GM18873 (cell line): ENCODE data around the gene NOP53.
"Not testable (repeated sequence)": the region's sequence is repeated elsewhere in the genome, so short reads cannot be mapped to it uniquely, and the experiment has no call there.

Source experiments
- ATAC-seq: cut with Tn5 transposase; IDR thresholded peaks from one replicate; pipeline ENCODE4 v1.9.1; 2021; ENCODE audit warnings: mild to moderate bottlenecking, moderate library complexity, moderate number of reproducible peaks; ENCODE audit not compliant: unreplicated experiment, low FRiP score

The NOP53 gene

DNA sequence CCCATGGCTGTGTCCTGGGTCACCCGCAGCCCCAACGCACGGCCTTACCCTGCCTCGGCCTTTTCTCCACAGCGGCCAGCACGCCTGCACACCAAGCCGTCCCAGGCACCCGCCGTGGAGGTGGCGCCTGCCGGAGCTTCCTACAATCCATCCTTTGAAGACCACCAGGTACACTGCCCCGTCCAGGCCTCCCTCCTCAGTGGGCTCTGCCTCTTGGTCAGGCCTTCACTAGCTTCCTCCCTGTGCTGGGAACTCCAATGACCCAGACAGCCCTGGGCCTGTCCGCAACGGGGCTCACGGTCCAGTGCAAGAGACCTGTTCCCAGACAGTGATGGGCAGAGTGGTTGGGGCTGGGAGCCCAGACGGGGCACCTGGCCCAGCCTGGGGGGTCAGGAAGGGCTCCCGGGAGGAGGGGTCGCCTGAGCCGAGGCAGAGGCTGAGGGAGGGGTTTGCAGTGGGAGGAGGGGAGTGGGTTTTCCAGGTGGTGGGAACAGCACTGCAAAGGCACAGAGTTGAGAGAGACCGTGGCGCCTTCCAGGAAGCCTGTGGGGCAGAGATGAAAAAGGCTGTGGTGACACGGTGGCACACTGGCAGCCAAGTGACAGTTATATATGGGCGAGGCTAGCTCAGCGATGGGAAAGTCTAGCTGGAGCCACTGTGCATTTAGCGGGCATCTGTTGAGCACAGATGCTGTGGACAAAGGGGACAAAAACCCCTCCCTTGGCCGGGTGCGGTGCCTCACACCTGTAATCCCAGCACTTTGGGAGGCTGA, 7.3 kb downstream of the NOP53 start:
- no peak for ATAC-seq

- no peak for ATAC-seq
Observed at GRCh38 chr19:47754206-47755064, 9.1 kb downstream of the NOP53 start.

GRCh38 chr19:47755065-47755761, 9.9 kb downstream of the NOP53 start:
- ATAC-seq = no peak

- no peak for ATAC-seq
Observed at GRCh38 chr19:47755762-47756626, 10.6 kb downstream of the NOP53 start.

- ATAC-seq = no peak
Observed at GRCh38 chr19:47756627-47756929, 11.2 kb downstream of the NOP53 start.

DNA sequence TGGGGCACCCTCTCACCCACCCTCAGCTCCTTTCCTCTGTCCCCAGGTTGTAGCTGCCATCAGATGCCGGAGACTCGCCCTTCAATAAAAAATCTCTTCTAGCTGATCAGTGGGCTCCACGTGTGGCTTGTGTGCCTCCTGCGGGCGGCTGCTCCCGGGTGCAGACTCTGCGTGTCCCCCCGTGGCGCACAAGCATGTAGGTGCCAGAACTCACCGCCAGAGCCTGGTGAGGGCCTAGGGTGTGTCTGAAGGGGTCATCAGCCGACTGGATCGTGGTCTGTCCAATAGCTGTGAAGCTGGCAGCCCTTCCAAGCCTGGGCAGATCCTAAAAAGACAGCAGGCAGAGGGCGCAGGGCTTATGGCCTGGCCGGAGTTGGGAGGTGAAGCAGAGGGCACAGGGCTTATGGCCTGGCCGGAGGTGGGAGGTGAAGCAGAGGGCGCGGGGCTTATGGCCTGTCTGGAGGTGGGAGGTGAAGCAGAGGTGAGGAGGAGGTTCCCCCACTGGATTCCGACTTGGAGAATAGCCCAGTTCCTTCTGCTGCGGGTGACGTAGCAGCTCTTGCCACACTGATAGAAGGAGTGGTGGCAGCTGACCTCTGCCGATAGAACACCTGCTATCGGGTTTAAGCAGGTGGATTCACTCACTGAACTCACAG, 11.7 kb downstream of the NOP53 start:
- no peak for ATAC-seq

GRCh38 chr19:47757617-47758442, 12.5 kb downstream of the NOP53 start:
- ATAC-seq = no peak

DNA sequence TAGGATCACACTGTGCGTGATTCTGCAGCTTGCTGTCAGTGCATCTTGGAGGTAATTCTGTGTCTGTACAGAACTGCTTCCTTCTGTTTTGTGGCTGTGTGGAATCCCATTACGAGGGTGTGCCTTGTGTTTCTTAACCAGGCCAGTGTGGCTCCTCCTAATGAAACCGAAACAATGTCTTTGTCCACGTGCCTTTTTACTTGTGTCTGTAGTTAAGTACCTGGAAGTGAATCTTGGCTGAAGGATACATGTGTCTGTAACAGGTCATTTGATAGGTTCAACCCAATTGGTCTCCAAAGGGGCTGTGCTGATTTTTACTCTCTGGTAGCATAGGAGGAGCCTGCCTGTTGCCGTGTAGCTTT, 13.1 kb downstream of the NOP53 start:
- no peak for ATAC-seq

DNA sequence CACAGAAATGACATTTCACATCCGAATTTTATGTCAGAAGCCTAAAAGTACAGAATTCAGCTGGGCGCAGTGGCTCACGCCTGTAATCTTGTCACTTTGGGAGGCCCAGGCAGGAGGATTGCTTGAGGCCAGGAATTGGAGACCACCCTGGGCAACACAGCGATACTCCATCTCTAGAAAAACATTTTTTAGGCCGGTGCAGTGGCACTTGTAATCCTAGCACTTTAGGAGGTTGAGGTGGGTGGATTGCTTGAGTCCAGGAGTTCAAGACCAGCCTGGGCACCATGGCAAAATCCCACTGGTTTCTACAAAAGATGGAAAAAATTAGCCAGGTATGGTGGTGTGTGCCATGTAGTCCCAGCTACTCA, 15.3 kb downstream of the NOP53 start:
- no peak for ATAC-seq

DNA sequence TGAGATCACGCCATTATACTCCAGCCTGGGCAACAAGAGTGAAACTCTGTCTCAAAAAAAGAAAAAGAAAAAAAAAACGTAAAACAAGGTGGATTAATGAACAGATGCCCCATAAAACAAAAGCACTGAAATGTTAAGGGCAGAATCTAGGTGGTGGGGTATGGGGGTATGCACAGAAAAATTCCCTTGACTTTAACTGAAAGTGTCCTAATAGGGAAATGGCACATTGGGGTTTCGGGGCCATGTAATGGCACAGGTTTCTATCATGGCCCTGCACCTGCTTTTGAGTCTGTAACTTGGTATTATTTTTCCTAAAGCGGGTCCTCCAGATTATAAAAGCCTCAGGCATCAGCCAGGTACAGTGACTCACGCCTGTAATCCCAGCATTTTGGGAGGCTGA, 16.2 kb downstream of the NOP53 start:
- no peak for ATAC-seq

- ATAC-seq = no peak
Observed at GRCh38 chr19:47762151-47762550, 16.8 kb downstream of the NOP53 start.

- ATAC-seq = no peak
Observed at GRCh38 chr19:47762615-47763308, 17.4 kb downstream of the NOP53 start.

- ATAC-seq = not testable (repeated sequence)
Observed at GRCh38 chr19:47764705-47765104, 19.4 kb downstream of the NOP53 start.

DNA sequence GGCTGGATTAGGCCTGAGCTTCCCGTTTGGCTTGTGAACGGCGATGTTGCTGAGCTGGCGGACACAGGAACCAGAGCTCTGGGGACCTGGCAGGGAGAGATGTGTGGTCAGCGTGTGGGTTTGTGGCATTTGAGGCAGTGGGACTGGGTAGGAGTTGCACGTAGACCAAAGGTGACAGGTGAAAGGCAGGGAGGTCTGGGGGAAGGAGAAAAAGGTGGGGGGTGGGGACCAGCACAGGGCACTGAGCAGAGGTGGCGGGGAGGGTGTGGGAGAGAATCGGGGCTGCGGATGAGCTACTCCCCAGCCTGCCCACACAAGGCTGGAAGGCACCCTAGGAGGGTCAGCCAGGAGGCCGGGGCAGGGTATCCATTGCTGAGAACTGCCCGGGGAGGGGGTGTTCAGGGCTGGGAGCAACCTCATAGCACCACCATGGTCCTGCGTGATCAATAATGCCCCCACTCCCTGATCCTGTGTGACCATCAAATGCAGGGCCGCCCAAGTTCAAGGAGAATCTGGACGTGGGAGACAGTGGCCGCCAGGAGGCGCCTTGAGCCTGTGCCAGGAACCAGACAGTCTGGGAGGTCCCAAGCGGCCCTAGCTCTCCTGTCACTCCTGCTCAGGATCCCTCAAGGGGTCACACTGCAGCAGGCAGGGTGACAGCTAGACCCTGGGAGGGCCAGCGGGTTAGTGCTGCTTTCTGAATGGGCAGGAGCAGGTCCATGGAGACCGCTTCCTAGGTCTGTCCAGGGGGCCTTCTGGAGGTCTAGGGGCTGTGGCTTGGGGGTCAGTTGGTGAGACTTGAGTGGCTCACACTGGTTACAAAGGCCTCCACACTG, 20.4 kb downstream of the NOP53 start:
- ATAC-seq = no peak

DNA sequence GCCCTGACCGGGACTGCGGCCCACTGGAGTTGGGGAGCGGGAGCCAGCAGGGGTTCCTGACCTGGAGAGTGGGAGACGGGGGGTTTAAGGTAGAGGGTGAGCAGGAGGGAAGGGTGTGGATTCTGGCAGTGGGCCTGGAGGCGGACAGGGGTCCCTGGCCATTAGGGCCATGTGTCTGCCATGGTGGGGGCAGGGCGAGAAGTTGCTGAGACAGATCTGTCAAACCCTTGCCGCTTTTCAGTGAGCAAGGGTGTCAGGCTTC, 20.9 kb downstream of the NOP53 start:
- no peak for ATAC-seq

DNA sequence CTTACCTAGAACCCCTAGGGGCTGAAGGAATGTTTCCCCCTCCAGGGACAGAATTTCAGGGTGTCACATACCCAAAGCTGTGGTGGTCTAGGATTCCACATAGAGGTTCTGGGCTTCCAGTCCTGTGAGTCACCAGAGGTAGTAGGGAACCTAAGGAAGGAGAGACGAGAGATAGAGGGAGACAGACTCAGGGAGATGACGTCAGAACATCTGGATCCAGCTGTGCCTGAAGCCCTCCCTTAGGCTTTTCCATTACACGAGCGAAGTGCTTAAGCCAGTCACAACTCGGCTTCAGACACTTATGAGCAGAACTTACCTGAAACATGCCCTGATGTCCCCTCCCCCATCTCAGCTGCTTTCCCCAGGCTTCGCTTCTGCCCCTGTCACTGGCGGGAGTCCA, 21.3 kb downstream of the NOP53 start:
- ATAC-seq = no peak

- no peak for ATAC-seq
Observed at GRCh38 chr19:47767349-47767748, 22.0 kb downstream of the NOP53 start.

- no peak for ATAC-seq
Observed at GRCh38 chr19:47768604-47769003, 23.3 kb downstream of the NOP53 start.
